HG03039 (cell line): ENCODE data around the gene SLC46A3.
"Not testable (repeated sequence)": the region's sequence is repeated elsewhere in the genome, so short reads cannot be mapped to it uniquely, and the experiment has no call there.

ENCODE experiments used
- ATAC-seq: cut with Tn5 transposase; IDR thresholded peaks from one replicate; pipeline ENCODE4 v1.9.1; 2021; ENCODE audit warnings: mild to moderate bottlenecking, moderate library complexity; ENCODE audit not compliant: unreplicated experiment

Gene SLC46A3

DNA sequence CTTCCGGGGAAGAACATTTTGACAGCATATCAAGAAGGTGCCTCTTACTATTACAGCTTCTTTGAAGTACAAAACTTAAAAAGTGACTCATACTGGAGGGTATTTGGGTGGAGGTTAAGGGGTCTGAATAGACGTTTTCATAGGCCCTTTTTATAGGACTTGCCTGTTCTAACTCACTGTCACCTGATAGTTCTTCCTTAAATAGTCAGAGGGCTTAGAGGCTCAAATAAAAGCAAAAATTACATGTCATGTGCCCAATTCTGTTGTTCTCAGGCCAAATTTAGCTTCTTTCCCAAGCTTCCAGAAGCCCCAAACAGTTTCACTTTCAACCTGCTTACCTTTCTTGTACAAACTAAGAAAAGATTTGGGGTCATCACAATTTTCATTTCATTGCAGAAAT is 16.1 kb upstream of the SLC46A3 start:
- ATAC-seq: no peak

DNA sequence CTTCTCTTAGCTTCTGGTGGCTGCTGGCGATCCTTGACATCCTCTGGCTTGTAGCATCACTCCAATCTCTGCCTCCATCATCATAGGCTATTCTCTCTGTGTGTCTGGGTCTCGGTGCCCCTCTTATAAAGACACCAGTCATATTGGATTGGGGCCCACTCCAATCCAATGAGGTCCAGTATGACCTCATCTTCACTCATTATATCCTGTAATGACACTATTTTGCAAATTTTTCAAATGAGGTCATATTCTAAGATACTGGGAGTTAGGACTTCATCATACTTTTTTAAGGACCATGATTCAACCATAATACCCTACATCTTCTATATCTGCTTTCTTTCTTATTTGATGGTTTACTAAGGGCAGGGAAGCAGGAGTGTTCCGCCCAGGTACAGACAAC is 12.0 kb upstream of the SLC46A3 start:
- ATAC-seq: no peak

DNA sequence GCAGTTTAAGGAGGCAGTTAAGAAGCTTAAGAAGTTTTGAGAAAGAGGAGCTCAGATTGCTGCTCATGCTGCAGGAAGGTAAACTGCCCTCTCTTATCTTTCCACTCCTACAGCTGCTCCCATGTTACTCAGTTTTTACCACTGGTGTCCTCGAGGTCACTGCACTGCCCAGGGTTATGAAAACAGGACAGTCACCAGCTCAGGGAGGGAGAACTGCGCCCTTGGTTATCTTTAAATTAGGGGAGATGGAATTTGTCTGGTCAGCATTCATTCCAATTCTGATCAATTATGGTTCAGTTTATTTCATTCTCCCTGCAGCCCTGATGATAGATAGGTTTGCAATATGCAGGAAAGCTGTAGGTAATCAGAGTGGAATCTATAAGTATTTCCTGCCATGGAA is 10.8 kb upstream of the SLC46A3 start:
- ATAC-seq: no peak

DNA sequence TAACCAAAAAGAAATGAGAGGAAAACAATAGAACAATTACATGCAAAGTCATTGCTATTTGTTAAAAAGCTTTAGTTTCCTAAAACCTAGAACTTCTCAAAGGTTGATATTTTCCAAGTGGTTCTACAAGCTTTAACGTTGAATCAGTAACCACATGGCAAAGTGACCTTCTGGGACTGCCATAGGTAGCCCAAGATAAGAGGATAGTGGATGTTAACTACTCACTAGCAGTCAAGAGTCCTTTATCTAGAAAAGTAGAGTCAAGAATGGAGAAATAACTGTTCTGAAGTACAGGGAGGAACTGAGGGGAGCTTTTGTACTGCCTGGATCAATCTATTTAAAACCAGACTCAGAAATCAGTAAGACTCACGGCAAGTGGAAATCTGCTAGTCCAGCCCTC is 9.9 kb upstream of the SLC46A3 start:
- no peak for ATAC-seq

DNA sequence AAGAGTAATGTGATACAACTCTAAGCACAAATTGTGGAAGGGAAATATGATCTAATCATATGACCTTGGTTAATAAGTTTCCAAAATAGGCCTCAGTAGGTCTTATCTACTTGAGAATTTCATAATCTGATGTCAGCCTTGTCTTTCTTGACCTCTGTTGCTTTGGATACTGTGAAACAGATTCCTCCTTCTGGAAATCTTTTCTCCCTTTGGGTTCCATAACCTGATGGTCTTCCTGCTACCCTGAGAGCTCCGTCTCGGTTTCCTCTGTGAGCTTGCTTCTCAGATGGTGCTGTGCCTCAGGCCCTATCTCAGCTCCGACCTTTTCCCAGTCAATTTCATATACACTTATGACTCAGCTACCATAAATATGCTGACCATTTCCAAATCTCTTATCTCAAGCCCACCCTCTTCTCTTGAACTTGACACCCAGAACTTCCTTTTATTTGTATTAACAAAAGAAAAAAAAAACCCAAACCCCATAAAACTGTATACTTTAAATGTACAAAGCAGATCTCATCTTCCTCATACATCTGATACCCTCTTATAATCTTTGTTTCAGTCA is 6.4 kb upstream of the SLC46A3 start:
- no peak for ATAC-seq

DNA sequence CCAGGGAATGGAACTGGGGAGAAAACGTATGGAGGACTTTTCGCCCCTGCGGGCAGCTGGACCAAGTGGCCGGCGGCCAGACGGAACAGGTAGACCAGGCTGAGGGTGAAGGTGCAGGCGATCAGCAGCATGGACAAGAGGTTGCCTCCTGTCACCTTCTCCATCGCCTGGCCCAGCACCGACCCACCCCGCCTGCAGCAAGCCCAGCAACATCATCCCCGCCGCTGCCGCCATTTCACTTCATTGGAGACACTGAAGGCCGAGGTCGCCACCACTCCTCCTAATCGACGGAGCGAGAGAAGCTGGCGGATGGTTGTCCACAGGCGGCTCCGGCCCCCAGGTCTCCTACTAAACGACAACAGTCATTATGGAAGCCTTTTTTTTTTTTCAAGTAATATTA is 5.0 kb upstream of the SLC46A3 start:
- ATAC-seq: no peak

DNA sequence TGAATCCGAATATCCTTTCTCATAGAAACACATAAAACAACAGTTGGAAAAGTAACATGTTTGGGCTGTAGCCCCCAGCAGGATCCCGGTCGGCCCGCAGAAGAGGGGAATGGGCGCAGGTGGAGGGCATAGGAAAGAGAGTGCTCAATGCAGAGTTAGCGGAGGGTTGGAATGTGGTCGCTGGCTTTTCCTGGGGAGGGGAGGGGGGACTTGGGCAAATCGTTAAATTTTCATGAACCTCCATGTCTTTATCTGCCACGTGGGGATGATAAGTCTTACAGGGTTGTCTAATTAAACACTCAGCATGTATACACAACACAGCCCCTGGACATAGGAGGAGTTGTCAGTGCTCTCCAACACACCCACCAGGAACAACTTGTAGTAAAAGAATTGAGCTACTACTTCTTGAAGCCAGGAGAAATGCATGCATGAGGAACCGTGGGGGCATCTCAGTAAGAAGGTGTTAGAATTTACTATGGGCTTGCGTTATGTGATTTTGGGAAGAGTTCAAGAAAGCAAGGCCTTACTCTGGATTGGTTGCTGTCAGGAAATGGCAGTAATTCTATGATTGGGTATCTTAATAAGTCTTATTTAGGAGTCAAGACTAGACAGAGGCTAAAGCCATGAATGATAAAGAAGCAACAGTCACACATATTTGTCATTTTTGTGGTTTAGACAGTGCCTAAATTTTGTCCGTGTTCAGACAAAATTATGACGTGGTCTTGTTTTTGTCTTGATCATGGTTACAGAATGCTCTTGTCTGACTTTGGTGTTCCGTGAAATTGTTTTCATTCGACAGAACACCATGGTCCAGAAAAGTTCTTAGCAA is 671 bp upstream of the SLC46A3 start:
- no peak for ATAC-seq

DNA sequence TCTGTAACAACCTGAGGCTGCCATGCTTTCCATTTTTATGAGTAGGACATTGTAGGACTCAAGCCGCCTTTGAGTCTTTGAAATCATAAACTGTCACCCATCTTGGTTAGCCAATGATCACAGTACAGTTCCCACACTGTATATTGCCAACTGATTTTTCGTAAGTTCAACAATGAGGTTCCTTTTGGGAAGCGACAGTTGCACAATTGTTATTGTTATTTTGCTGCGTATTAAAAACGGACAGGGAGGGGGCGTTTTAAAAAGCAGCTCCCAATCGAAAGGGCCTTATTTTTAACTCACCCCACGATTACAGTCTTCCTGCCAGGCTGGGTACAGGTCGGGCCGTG is 601 bp downstream of the SLC46A3 start:
- ATAC-seq: no peak

DNA sequence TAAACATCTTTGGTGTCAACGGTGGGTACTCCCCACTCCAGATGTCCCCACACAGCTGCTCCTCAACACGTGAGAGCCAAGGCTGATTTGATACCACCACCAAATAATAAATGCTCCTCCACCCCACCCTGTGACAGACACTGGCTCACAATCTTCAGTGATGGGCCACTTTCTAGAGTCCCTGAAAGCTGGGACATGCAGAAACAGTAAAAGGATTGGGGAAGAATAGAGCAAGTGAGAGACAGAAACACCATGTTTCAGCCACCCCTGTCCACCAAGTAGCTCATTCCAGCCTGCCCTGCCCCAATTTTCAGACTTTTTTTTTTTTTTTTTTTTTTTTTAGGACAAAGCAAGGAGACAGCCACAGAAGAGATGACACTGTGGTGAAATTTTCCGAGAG is 1.6 kb downstream of the SLC46A3 start:
- ATAC-seq: no peak

DNA sequence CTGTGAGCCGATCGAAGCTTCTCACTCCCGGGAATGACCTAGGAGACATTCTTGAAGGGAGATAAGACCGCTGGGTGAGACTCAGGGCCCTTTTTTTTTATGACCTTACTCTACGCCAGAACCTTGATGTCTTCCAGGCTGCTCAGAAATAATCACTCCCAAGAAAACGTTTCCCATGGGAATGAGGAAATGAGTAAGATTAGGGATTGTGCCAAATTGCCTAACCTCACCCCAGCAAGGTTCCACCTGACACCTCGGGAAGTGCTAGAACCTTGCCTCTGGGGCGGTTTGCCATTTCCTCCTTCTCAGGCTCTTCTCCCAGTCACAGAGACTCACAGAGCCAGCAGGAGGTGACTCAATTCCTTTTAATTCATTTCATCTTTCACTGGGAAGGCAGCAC is 2.3 kb downstream of the SLC46A3 start:
- ATAC-seq: no peak

DNA sequence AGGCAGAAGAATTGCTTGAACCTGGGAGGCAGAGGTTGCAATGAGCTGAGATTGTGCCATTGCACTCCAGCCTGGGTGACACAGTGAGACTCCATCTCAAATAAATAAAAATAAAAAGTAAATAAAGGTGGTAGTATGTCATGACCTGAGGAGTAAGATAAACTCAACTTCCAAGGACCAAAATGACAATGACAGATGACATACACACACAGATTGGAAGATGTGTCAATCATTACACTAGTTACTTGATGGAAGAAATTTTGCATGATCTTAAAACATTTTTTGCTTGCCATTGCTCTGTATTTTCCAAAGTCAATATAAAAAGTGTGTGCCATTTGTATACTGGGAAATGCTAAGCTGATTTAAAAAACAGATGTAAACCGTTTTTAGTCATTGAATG is 4.1 kb downstream of the SLC46A3 start:
- ATAC-seq: no peak

DNA sequence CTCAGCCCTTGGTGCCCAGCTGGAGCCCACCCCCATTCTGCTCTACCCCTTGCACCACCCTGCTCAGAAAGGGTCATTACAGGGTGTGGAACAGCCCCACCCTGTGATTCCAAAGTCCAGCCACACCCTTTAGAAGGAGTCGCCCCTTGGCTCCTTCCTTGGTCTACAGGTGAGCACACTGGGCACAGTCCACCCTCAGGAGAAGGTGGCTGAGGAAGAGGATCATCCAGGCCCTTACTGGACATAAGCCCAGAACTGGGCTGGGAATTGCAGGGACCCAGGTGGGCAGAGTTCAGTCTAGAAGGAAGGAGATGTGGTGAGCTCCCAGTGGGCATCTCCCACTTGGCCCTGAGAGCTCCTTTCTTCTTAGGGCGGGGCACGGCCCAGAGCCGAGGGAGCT is 8.6 kb downstream of the SLC46A3 start:
- no peak for ATAC-seq

DNA sequence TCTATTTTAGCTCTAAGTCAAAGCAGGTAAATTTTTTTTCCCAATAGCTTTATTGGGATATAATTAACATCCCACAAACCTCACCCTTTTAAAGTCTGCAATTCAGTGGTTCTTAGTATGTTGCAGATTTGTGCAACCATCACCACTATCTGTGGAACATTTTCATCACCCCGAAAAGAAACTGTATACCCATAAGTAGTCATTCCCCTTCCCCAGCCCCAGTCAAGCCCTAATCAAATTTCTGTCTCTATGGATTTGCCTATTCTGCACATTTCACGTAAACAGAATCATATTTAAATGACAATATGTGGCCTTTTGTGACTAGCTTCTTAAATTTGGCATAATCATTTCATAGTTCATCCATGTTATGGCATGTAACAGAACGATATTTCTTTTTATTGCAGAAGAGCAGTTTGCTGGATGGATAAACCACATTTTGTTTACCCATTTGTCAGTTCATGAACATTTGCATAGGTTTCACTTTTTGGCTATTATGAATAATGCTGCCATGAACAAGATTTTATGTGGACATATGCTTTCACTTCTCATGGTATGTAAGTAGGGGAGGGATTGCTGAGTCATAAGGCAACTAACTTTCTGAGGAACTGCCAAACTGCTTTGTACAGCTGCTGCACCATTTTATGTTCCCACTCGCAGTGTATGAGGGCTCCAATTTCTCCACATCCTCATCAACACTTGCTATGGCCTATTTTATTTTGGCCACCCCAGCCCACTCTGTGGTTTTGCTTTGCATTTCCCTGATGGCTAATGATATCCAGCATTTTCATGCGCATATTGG is 10.9 kb downstream of the SLC46A3 start:
- ATAC-seq: peak; percentile 97

DNA sequence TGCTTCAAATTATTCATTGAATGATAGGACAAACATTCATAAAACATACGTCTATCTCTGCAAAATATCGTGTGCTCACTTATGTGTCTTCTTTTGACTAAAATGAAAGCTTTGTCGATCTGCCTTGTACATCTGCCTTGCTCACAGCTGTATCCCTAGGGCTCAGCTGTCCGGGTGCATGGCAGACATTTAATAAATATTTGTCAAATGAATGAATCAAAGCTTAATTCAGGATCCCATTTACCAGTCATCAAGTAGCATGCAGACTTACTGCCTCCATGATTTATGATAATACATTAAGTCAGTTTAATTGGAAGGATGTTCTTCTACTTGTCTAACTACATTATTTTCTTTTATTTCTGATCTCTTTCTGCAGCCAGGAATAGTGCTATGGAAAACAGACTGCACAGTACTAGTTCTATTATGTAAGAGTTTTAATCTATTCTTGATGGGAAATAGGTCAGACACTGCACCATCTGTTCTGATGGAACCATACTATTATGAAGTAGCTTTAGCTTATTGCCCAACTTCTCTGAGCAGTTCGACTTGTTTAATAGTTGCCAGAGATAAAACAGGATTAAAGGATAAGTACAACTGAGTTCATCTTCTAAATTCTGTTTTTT is 13.2 kb downstream of the SLC46A3 start:
- no peak for ATAC-seq

DNA sequence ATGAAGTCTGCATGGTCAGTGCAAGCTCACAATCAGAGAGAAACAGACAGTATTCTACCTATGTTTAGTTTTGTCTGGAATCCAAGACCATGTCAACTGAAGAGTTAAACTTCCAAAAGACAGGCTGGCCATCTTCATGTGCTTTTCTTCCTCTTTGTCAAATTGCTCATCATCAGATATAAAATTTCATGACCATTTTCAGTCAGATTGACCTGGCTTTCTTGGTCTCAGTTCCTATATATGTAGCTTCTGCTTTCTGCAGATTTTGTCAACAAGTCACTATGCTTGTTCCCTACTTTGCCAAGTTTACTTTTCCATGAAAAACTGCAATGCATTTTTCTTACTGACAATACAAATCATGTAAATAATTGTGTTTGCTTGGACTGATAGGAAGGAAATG is 13.9 kb downstream of the SLC46A3 start:
- no peak for ATAC-seq

DNA sequence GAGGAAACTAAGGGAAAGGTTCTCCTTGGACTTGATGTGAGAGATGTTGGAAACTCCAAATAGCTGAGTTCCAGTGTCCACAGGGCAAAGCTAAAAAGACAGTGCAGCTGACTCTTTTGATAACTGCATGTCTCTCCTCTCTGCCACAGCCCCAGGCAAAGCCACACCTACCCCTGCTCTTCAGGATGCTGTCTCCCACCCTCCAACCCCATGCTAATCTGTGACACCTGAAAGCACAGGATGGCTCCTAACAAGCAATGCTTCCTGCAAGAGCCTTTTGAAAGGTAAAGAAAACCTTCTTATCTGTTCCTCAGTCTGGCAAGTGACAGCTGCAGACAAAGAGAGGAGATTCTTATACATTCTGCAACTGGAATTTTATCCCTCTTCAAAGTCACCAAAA is 14.5 kb downstream of the SLC46A3 start:
- no peak for ATAC-seq

DNA sequence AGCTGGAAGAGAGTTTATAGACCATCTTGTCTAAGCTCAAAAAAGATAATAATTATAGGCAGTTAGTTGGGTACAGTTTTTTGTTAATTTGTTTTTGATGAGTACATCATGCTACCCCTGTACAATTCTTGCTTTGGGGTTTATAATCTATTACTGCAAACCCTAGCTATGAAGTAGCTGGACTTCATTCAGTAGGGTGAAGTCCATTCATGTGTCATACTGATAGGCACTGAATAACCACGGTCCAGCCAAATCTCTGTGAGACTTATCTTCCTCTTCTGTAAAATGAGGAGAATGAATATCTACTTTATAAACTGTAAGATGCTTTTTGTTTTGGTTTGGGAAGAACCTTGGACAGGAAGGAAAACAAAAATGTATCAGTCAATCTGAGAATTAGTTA is 19.5 kb downstream of the SLC46A3 start:
- no peak for ATAC-seq

DNA sequence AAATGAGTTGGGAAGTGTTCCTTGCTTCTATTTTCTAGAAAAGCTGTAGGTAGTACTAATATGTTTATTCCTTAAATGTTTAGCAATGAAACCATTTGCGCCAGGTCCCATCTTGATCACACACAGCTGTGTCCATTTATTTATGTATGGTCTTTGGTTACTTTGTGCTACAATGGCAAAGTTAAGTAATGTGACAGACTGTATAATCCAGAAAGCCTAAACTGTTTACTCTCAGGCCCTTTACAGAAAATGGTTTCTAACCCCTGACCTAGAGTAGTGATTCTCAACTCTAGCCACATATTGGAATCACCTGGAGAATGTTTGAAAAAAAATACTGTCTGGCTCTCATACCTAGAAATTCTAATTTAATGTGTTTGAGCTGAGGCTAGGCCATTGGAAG is 21.3 kb downstream of the SLC46A3 start:
- no peak for ATAC-seq

DNA sequence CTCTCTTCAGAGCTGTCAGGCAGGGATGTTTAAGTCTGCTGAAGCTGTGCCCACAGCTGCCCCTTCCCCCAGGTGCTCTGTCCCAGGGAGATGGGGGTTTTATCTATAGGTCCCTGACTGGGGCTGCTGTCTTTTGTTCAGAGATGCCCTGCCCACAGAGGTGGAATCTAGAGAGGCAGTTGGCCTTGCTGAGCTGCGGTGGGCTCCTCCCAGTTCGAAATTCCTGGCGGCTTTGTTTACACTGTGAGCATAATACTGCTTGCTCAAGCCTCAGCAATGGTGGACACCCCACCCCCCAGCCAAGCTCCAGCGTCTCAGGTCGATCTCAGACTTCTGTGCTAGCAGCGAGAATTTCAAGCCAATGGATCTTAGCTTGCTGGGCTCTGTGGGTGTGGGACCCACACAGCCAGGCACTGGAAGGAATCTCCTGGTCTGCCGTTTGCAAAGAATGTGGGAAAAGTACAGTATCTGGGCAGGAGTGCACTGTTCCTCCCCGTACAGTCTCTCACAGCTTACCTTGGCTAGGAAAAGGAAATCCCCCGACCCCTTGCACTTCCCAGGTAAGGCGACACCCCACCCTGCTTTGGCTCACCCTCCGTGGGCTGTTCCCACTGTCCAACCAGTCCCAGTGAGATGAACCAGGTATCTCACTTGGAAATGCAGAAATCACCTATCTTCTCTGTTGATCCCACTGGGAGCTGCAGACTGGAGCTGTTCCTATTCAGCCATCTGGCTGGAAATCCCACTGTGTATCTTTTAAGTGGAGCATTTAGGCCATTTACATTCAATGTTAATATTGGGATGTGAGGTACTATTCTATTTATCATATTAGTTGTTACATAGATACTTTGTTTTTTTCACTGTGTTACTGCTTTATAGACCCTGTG is 24.9 kb downstream of the SLC46A3 start:
- ATAC-seq: not testable (repeated sequence)

DNA sequence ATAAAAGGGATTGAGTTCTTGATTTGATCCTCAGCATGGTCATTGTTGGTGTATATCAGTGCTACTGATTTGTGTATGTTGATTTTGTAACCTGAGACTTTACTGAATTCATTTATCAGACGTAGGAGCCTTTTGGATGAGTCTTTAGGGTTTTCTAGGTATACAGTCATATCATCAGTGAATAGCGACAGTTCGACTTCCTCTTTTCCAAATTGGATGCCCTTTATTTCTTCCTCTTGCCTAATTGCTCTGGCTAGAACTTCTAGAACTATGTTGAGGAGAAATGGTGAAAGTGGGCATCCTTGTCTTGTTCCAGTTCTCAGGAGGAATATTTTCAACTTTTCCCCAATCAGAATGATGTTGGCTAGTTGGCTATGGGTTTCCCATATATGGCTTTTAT is 32.9 kb downstream of the SLC46A3 start:
- ATAC-seq: no peak

DNA sequence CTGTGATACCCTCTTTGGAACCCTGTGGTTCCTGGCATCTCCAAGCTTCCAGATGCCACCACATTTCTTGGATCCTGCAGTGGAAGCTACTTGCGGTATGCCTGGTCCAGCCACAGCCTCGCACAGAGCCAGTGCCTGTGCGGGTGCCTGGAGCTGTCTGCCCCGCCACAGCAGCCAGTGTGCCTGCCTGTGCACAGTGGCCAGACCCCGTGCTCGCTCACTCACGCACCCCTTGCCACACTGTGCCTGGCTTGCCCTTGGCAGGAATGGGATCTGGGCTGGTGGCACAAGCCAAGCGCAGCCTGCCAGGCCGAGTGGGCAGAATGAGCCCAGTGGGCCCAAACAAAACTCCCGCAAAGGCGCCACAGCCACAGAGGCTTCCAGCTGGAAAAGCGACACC is 33.7 kb downstream of the SLC46A3 start:
- ATAC-seq: no peak
